Esophagus squamous epithelium (tissue), 4 donors: Measurements from ENCODE around the gene SH3GL1.

Experiments
- CTCF ChIP-seq, 6 experiments: fragments of 450-650 bp in 4 of 6; fragments of 200-600 bp in 2 of 6; sonication (generic) in 2 of 6; IDR thresholded peaks; one replicate each; pipeline ENCODE4 v1.5.1; 2016 to 2019; ENCODE audit warnings: antibody characterized with exemption in 6 of 6, mild to moderate bottlenecking in 4 of 6, moderate library complexity in 4 of 6
- POLR2A ChIP-seq, 4 donors: fragments of 450-650 bp; IDR thresholded peaks; one replicate each; pipeline ENCODE4 v1.6.1; 2017; ENCODE audit warnings: antibody characterized with exemption in 4 of 4, mild to moderate bottlenecking in 4 of 4, moderate library complexity in 3 of 4

GRCh38 chr19:4414800-4415321, 14.5 kb upstream of the SH3GL1 start:
- no peak for TF ChIP-seq CTCF (IDR thresholded peaks at IDR 0.05)
- TF ChIP-seq POLR2A (IDR thresholded peaks at IDR 0.05) = no peak
